Right hindlimb (tissue), 1 donor: ENCODE results near the gene ASPA.
A peak's percentile ranks its signal among the peaks of the same experiment; 100 is the strongest.
"Not testable (repeated sequence)": the region's sequence is repeated elsewhere in the genome, so short reads cannot be mapped to it uniquely, and the experiment has no call there.

ENCODE experiments used
- DNase-seq: peaks from one replicate; pipeline ENCODE4 v3.0.0-alpha.2; 2018

Gene ASPA

GRCh38 chr17:3510090-3510489, 34.3 kb downstream of the ASPA start:
- no peak for DNase-seq

- no peak for DNase-seq
These were observed 36.2 kb downstream of the ASPA start for GRCh38 chr17:3511852-3512504.

GRCh38 chr17:3512505-3513171, 36.8 kb downstream of the ASPA start:
- peak; percentile 89 for DNase-seq

- DNase-seq = no peak
These were observed 37.7 kb downstream of the ASPA start for GRCh38 chr17:3513305-3514035.

GRCh38 chr17:3514167-3514566, 38.4 kb downstream of the ASPA start:
- DNase-seq = not testable (repeated sequence)

- no peak for DNase-seq
These were observed 39.1 kb downstream of the ASPA start for GRCh38 chr17:3514873-3515272.

- DNase-seq = not testable (repeated sequence)
These were observed 43.7 kb downstream of the ASPA start for GRCh38 chr17:3519472-3519871.

GRCh38 chr17:3524024-3524423, 48.2 kb downstream of the ASPA start:
- no peak for DNase-seq

GRCh38 chr17:3526491-3526890, 50.7 kb downstream of the ASPA start:
- no peak for DNase-seq

GRCh38 chr17:3526971-3527370, 51.2 kb downstream of the ASPA start:
- no peak for DNase-seq

- DNase-seq = no peak
These were observed 51.7 kb downstream of the ASPA start for GRCh38 chr17:3527468-3527867.

- DNase-seq = no peak
These were observed 52.1 kb downstream of the ASPA start for GRCh38 chr17:3527896-3528295.

GRCh38 chr17:3528403-3528851, 52.6 kb downstream of the ASPA start:
- peak; percentile 42 for DNase-seq

- no peak for DNase-seq
These were observed 53.2 kb downstream of the ASPA start for GRCh38 chr17:3528880-3529511.

- DNase-seq = peak; percentile 85
These were observed 54.3 kb downstream of the ASPA start for GRCh38 chr17:3529817-3530741.

- DNase-seq = peak; percentile 52
These were observed 55.7 kb downstream of the ASPA start for GRCh38 chr17:3531266-3532101.

GRCh38 chr17:3532106-3532858, 56.5 kb downstream of the ASPA start:
- no peak for DNase-seq

GRCh38 chr17:3532859-3533142, 57.0 kb downstream of the ASPA start:
- DNase-seq = no peak

GRCh38 chr17:3533752-3534151, 58.0 kb downstream of the ASPA start:
- DNase-seq = no peak

GRCh38 chr17:3534881-3535252, 59.1 kb downstream of the ASPA start:
- no peak for DNase-seq
